AG04449 (cell line): ENCODE data around the gene ARL15.

Experiments
- CTCF ChIA-PET: fragments of 350-600 bp; formaldehyde crosslinking; extraction: SDS; loops from one replicate; lab custom pipeline; 2021; ENCODE audit warnings: antibody characterized with exemption; lab: Yijun Ruan, JAX
- POLR2A ChIA-PET: fragments of 400-600, 350-600 bp; formaldehyde crosslinking; extraction: SDS; loops from one replicate; lab custom pipeline; 2020; ENCODE audit warnings: antibody characterized with exemption, inconsistent platforms; lab: Yijun Ruan, JAX
- DNase-seq: peaks from one replicate; pipeline ENCODE4 v3.0.0-alpha.2; 2010; ENCODE audit warnings: low read depth, low spot score
- H3K4me3 ChIP-seq: 2 replicates; pipeline ENCODE4 v1.5.1; 2011; ENCODE audit warnings: low read depth, mild to moderate bottlenecking, control low read depth, low read length
- TF ChIP-seq, protein P1 (sequence below): IDR thresholded peaks from one replicate; pipeline ENCODE4 v1.5.1; 2011; ENCODE audit warnings: mild to moderate bottlenecking, moderate library complexity, low read length, control low read depth, inconsistent platforms; ENCODE audit not compliant: insufficient read depth; ENCODE audit errors: missing control alignments

The ARL15 gene

DNA sequence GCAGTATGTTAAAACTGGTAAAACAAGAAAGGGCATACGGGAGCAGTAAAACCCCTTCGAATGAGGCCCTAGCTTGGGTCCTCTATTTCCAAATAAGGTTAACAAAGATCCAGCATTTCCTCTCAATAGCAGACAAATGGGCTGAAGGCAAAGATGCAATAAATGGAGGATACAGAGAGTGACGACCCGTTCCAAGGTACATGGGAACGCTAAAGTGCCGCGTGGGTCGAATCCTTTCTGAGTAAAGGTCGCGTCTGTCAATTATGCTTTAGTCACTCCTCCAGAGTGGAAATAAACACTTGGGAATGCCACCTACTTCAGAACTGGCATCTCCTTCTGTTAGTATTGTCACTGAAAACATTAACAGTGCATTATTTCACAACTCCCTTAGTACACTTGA, 24.7 kb downstream of the ARL15 start:
- ChIA-PET CTCF (interaction anchor here (1.0 to 1.5 kb wide), 5 partner anchors 10 to 134 kb away, joined by 3 to 6 read pairs (median 3); no protein-coding TSS in a partner anchor), POLR2A (no interaction called here)
- DNase-seq = no peak
- no peak overlapping the region for H3K4me3 ChIP-seq
- TF ChIP-seq, protein P1, sequence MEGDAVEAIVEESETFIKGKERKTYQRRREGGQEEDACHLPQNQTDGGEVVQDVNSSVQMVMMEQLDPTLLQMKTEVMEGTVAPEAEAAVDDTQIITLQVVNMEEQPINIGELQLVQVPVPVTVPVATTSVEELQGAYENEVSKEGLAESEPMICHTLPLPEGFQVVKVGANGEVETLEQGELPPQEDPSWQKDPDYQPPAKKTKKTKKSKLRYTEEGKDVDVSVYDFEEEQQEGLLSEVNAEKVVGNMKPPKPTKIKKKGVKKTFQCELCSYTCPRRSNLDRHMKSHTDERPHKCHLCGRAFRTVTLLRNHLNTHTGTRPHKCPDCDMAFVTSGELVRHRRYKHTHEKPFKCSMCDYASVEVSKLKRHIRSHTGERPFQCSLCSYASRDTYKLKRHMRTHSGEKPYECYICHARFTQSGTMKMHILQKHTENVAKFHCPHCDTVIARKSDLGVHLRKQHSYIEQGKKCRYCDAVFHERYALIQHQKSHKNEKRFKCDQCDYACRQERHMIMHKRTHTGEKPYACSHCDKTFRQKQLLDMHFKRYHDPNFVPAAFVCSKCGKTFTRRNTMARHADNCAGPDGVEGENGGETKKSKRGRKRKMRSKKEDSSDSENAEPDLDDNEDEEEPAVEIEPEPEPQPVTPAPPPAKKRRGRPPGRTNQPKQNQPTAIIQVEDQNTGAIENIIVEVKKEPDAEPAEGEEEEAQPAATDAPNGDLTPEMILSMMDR = no peak

DNA sequence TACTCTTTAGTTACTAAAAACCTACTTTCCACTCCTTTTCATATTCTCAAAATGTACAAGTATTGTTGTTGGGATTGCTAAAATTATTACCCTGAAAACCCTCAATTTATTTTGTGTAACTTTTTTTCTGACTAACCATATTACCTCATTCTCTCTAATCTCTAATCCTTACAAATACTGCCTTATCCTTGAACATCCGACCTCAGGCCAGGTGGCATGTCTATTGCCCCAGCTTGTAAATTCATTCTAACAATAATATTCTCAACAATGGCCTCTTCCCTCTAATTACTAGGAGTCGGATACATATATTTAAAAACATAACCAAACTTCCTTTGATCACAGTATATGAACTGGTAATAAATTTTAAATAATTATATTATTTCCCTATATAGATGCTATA, 25.8 kb downstream of the ARL15 start:
- no peak for DNase-seq
- H3K4me3 ChIP-seq = no peak overlapping the region
- POLR2A ChIA-PET = no interaction called here
- TF ChIP-seq, protein P1 = no peak
- CTCF ChIA-PET = interaction anchor here (0.9 to 1.1 kb wide), 2 partner anchors 24 to 106 kb away, joined by 3 read pairs; no protein-coding TSS in a partner anchor

DNA sequence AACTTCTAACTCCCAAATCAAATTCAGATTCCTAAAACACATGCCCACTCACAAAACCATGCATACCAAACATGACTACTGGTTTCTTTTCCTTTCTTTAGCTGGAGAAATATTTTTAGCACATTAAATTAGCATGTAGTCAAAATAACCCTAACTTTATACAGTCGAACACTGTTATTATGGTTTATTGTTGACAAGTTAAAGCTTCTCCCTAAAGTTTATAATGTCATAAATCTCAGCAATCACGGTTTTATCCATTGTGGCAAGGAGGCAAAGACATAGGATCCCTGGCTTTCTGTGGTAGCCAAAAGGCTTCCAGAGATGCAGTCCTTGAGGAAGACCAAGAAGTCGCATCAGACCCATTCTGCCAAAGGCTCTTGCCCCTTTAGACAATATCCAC, 27.5 kb downstream of the ARL15 start:
- TF ChIP-seq, protein P1 = no peak
- H3K4me3 ChIP-seq = no peak overlapping the region
- ChIA-PET CTCF (interaction anchor here (1.1 kb wide), 2 partner anchors 29 to 40 kb away, joined by 3 read pairs; no protein-coding TSS in a partner anchor), POLR2A (interaction anchor here (0.7 kb wide), 1 partner anchor 27 kb away, joined by 3 read pairs; the partner anchor contains the start of gene ARL15)
- DNase-seq = no peak

DNA sequence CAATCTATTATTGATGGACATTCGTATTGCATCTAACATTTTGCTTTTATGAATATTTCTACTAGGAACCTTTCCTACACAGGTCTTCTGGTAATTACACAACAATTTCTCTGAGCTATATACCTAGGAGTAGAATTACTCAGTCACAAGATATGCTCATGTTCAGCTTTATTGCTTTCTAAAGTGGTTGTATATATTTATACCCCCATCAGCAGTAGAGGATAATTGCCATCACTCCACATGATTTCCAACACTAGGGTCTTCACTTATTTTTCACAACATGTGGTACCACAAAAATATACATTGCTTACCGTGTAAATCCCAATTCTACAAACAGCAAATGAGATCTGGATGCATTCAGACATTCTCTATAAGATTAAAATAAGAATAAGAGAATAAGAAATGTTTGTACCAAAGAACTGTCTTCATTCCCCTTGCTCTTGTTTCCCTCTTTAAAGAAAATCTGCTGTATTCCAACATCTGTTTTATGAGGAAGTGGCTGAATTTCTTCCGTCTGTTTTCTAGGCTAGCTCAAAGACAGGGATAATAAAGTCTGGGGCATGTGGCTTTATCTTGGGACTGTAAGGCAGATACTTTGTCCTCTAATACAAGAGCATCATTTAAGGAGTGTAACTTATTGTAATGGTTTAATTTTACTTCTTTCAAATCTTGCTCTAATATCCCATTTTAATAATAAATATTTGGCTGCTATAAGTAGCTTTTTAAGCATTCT, 28.2 kb downstream of the ARL15 start:
- no peak overlapping the region for H3K4me3 ChIP-seq
- ChIA-PET CTCF (interaction anchor here (1.1 to 1.5 kb wide), 3 partner anchors 28 to 39 kb away, joined by 3 to 6 read pairs (median 3); partner anchors contain the start of gene ARL15), POLR2A (interaction anchor here (0.6 kb wide), 1 partner anchor 206 kb away, joined by 3 read pairs; no protein-coding TSS in a partner anchor)
- no peak for DNase-seq
- TF ChIP-seq, protein P1 = no peak

DNA sequence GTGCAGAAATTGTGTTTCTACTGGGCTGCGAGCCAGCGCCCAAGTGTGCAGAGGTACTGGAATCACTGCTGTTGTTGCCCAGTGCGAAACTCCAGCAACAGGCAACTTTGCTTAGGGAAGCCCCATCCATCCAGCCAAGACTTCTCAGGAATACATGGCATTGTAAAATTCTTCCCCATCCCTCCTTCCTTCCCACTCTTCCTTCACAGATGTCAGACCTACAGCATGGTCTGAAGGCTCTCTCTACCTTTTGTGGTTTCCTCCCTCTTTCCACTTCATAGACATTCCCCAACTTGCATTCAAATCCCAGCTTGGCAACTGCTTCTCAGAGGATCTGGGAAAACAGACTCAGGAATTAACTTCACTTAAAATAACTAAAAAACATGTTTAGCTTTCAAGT, 30.4 kb downstream of the ARL15 start:
- POLR2A ChIA-PET = no interaction called here
- H3K4me3 ChIP-seq = no peak overlapping the region
- CTCF ChIA-PET = interaction anchor here (1.0 kb wide), 1 partner anchor 9 kb away, joined by 3 read pairs; no protein-coding TSS in a partner anchor
- no peak for DNase-seq
- TF ChIP-seq, protein P1 = no peak

DNA sequence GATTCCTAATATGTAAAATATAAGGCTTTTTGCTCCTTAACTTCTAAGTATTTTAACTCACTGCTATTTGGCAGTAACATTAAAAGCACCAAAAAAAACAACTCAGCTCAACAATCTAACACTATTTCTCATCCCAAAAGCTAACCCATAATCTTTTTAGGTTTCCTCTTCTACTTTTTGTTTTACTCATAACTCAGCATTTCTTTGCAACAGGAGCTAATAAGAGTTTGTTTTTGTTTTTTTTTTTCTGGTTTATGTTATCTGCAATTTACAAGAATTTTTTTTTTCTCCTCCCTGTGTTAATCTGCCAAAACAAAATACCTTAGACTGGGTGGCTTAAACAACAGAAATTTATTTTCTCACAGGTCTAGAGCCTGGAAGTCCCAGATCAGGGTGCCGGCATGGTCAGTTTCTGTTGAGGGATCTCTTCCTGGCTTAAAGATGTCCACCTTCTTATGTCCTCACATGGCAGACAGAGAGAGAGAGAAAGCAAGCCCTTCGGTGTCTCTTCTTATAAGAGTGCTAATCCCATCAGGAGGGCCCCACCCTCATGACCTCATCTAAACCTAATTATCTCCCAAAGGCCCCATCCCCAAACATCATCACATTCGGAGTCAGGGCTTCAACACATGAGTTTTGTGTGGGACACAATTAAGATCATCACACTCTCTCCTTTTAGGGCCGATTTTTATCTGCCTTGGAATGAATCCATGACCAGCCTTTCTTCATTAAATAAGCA, 31.2 kb downstream of the ARL15 start:
- CTCF ChIA-PET = no interaction called here
- H3K4me3 ChIP-seq = no peak overlapping the region
- POLR2A ChIA-PET = no interaction called here
- no peak for DNase-seq
- TF ChIP-seq, protein P1 = no peak
